Transverse colon (tissue), 4 donors: ENCODE results near the gene ZBTB7C. TPM values are rescaled to one million over a fixed set of nuclear protein-coding genes. Genes with fewer than 3 reads are reported as not detected.

ENCODE experiments used
- DNase-seq: peaks from one replicate; pipeline ENCODE4 v3.0.0-alpha.2; 2019
- H3K27ac ChIP-seq, 4 donors: fragments of 200-600 bp; sonication (generic); 2 replicates each; pipeline ENCODE4 v1.5.1; 2016 to 2018; ENCODE audit warnings: inconsistent platforms in 4 of 4
- H3K27me3 ChIP-seq: fragments of 200-600 bp; sonication (generic); 2 replicates; pipeline ENCODE4 v1.5.1; 2017; ENCODE audit warnings: inconsistent platforms
- H3K36me3 ChIP-seq, 4 donors: fragments of 200-600 bp; sonication (generic); 2 replicates each; pipeline ENCODE4 v1.5.1; 2017 to 2019; ENCODE audit warnings: inconsistent platforms in 4 of 4
- H3K4me1 ChIP-seq, 4 donors: fragments of 200-600 bp; sonication (generic); 2 replicates each; pipeline ENCODE4 v1.5.1; 2017 to 2020; ENCODE audit warnings: inconsistent platforms in 4 of 4
- H3K4me3 ChIP-seq, 4 donors: fragments of 200-600 bp; sonication (generic); 1 replicate in 1 of 4; 2 replicates in 3 of 4; pipeline versions ENCODE4 v1.5.1 to v1.6.1; 2017 to 2019; ENCODE audit warnings: inconsistent platforms in 4 of 4
- H3K9me3 ChIP-seq, 2 donors: fragments of 200-600 bp; sonication (generic); 2 replicates each; pipeline ENCODE4 v1.5.1; 2017 to 2019; ENCODE audit warnings: inconsistent platforms in 2 of 2
- EP300 ChIP-seq: sonication (generic); formaldehyde crosslinking; IDR thresholded peaks from one replicate; pipeline ENCODE4 v1.6.1; 2017; ENCODE audit warnings: antibody characterized with exemption, low read depth
- POLR2A ChIP-seq: fragments of 450-650 bp; IDR thresholded peaks from one replicate; pipeline ENCODE4 v1.6.1; 2016; ENCODE audit warnings: antibody characterized with exemption, mild to moderate bottlenecking, moderate library complexity
- POLR2AphosphoS5 ChIP-seq, 3 donors: sonication (generic); formaldehyde crosslinking; IDR thresholded peaks; one replicate each; pipeline ENCODE4 v1.6.1; 2016; ENCODE audit warnings: antibody characterized with exemption in 3 of 3
- WGBS, 2 donors: methylation state at CpG; one replicate each; pipeline ENCODE4 v1.1.5; 2018; ENCODE audit warnings: low coverage in 1 of 2; 5-methylcytosine and 5-hydroxymethylcytosine counted together
- in situ Hi-C, 4 donors: fragments of 200-750 bp; cut with MboI; loops; one replicate each; pipeline versions ENCODE4 v1.15.0 to v1.15.1; 2017; ENCODE audit warnings: low sequenced_read_pairs in 3 of 4, low pct_ligation_motif_present in 1 of 4, low pct_unique_long_range_greater_than_20kb in 1 of 4
- intact Hi-C: fragments of 100-400 bp; cut with DNase I; formaldehyde crosslinking; loops from one replicate; pipeline ENCODE4 v1.15.1; 2023; ENCODE audit warnings: low total_unique reads
- total RNA-seq, 4 donors: library from RNA; depleted of rRNA; stranded (reverse); fragments of >200 nt; gene quantifications; one replicate each; pipeline ENCODE4 v1.1.0, GENCODE V29; 2016
- TF ChIP-seq, protein P1 (sequence below), 5 experiments: fragments of 200-600 bp in 3 of 5; fragments of 450-650 bp in 2 of 5; sonication (generic) in 3 of 5; IDR thresholded peaks; 1 replicate in 2 of 5; 2 replicates in 3 of 5; pipeline ENCODE4 v1.5.1; 2016 to 2017; ENCODE audit warnings: antibody characterized with exemption in 5 of 5, inconsistent platforms in 3 of 5, mild to moderate bottlenecking in 2 of 5, moderate library complexity in 1 of 5

The ZBTB7C gene
- 10 to 100 TPM; 38.4 to 81.2 (median 47.5) TPM for total RNA-seq

DNA sequence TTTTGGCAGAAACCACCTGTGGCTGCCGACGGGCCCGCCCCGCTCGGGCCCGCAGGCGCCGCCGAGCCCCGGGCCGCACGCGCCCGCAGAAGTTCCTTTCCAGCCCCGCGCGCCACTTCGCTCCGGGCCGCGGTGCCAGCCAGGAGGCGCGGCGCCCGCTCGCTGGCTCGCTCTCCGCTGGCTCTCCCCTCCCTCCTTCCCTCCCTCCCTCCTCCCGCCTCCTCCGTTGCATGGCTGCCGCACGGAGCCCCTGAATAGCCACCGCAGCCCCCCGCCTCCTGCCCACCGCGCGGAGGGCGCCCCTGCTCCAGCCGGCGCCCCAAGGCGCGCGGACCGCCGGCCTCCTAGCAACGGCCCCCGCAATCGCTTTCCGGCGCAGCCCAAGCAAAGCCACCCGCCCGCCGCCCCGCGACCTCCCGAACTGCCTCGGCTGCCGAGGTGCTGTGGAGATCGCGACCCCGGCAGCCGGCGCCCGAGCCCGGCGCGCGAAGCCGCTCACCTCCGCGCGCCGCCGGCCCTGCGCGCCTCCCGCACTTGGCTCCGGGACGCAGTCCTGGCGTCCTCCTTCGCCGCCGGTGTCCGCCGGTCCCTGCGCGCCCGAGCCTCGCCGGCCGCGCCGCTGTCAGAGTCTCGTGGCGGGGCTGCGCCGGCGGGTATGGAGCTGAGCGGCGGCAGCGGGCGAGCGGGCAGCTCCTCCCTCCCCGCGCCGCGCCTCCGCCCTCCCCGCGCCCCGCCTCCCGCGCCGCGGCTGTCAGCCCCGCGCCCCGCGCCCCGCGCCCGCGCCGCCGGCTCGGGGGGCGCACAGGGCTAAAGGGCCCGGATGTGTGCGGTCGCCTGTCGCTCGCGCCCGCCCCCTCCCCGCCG lies at the start of gene ZBTB7C:
TSS of gene ZBTB7C (minus strand) at position 657 of the 864 bp plus-strand sequence.
- DNase-seq = peak; percentile 28
- no peak for TF ChIP-seq POLR2A
- TF ChIP-seq POLR2AphosphoS5 (IDR thresholded peaks at IDR 0.05) = no peak
- no peak for TF ChIP-seq EP300
- TF ChIP-seq, protein P1, sequence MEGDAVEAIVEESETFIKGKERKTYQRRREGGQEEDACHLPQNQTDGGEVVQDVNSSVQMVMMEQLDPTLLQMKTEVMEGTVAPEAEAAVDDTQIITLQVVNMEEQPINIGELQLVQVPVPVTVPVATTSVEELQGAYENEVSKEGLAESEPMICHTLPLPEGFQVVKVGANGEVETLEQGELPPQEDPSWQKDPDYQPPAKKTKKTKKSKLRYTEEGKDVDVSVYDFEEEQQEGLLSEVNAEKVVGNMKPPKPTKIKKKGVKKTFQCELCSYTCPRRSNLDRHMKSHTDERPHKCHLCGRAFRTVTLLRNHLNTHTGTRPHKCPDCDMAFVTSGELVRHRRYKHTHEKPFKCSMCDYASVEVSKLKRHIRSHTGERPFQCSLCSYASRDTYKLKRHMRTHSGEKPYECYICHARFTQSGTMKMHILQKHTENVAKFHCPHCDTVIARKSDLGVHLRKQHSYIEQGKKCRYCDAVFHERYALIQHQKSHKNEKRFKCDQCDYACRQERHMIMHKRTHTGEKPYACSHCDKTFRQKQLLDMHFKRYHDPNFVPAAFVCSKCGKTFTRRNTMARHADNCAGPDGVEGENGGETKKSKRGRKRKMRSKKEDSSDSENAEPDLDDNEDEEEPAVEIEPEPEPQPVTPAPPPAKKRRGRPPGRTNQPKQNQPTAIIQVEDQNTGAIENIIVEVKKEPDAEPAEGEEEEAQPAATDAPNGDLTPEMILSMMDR (IDR thresholded peaks at IDR 0.05) = no peak
- no peaks in the 10 kb centered on the region for H3K9me3 ChIP-seq
- H3K27ac ChIP-seq = peak within 1 kb of the TSS; percentile 56 to 76 (median 60)
- intact Hi-C loops = no loop called here
- peak within 1 kb of the TSS; percentile 67 to 83 (median 74) for H3K4me3 ChIP-seq
- WGBS, 2 donors = 0% methylated on average over 29 of the region's 136 CpGs; no CpG with 5 or more reads in 1 of the 2 donors
- peaks cover 80% of the 10 kb centered on the region for H3K27me3 ChIP-seq
- in situ Hi-C loops = no loop called here
- peaks cover 5 to 19% (median 16%) of the 10 kb centered on the region in 4 donors for H3K4me1 ChIP-seq
- H3K36me3 ChIP-seq = no peaks in the 10 kb centered on the region

DNA sequence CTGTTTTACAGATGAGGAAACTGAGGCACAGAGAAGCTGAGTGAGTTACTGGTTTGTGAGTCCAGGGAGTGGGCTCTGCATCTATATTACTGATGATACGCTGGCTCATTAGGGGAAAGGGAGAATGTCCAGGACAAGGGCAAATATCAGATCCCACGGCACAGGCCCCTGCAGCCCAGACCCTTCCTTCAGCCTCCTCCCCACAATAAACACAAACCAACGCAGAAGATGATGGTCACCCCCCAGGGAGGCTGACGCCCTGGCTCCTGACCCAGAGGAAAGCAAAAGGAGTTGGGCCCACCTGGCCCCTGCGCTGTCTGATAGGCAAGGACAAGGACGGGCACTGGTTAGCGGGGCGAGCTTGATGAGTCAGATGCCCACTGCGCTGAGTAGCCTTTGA lies 47.7 kb upstream of the ZBTB7C start:
- H3K4me1 ChIP-seq = peaks cover 0 to 10% (median 3%) of the 10 kb centered on the region in 4 donors
- WGBS, 2 donors = 94% methylated on average over 9 of the region's 9 CpGs; no CpG with 5 or more reads in 1 of the 2 donors
- intact Hi-C loops = no loop called here
- TF ChIP-seq POLR2AphosphoS5 (IDR thresholded peaks at IDR 0.05) = no peak
- TF ChIP-seq, protein P1 (IDR thresholded peaks at IDR 0.05) = no peak
- TF ChIP-seq POLR2A = no peak
- no peak for TF ChIP-seq EP300
- in situ Hi-C loops = loop anchor here in 1 of 4 donors (25.0 kb wide), 1 partner anchor 205 kb away; no protein-coding TSS in a partner anchor
- H3K27me3 ChIP-seq = no peaks in the 10 kb centered on the region
- no peaks in the 10 kb centered on the region for H3K36me3 ChIP-seq
- no peak overlapping the region for H3K4me3 ChIP-seq
- no peak for DNase-seq
- no peaks in the 10 kb centered on the region for H3K9me3 ChIP-seq
- no peak overlapping the region for H3K27ac ChIP-seq

DNA sequence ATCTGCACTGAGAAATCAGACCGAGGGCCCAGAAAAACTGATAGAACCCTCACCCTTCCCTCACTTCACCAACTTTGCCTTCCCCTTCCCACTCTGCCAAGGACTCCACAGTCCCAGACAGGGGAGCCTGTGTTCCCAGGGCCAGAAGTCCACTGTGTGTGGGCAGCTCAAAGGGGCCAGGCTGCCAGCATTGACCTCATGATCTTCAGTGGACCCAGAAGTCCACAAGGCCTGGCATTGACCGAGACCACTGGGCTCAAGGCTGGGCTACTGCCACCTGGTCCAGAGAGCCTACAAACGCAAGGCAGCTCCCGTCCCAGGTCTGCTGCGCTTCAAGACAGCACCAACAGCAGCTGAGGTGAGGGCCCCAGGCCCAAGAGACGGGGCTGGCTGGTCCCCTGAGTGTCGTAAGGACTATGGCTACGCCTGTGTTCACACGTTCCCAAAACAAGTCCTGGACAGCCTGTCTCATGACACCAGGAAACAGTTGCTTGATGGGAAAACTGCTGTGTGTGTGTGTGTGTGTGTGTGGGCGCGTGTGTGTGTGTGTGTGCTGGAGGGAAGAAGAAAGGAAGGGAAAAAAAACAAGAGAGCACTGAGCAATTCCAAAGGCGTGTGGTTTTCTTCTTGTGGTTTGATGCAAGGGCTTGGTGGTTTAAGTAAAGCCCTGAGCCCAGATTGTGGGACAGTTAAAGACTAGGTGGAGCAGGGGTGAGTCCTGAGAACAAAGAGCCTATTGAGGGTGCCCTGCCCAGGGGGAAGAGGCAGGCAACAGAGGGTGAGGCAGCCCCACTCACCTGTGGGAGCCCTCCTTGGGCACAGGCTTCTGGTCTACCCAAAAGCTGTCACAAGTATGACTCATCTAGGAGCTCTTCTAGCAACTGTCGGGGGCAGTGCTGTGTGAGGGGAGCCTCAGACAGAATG lies 46.6 kb upstream of the ZBTB7C start:
- DNase-seq = peak; percentile 40
- in situ Hi-C loops = loop anchor here in 1 of 4 donors (25.0 kb wide), 1 partner anchor 206 kb away; no protein-coding TSS in a partner anchor
- Histone ChIP-seq H3K36me3 (no peaks in the 10 kb centered on the region), H3K4me1 (peaks cover 0 to 10% (median 3%) of the 10 kb centered on the region in 4 donors), H3K27me3 (no peaks in the 10 kb centered on the region), H3K4me3 (no peak overlapping the region), H3K27ac (peak overlapping the region in 1 of 4 donors; percentile 9), H3K9me3 (no peaks in the 10 kb centered on the region)
- intact Hi-C loops = no loop called here
- TF ChIP-seq, protein P1 (IDR thresholded peaks at IDR 0.05) = no peak
- TF ChIP-seq EP300 (no peak), POLR2AphosphoS5 (IDR thresholded peaks at IDR 0.05) (no peak), POLR2A (no peak)
- 22 to 43% methylated on average over 4 to 13 of the region's 13 CpGs for WGBS, 2 donors
